ENCODE measurements around the gene TMC2. TPM values are rescaled to one million over a fixed set of nuclear protein-coding genes. Genes with fewer than 3 reads are reported as not detected.
"Not testable (repeated sequence)": the region's sequence is repeated elsewhere in the genome, so short reads cannot be mapped to it uniquely, and the experiment has no call there.

The TMC2 gene
- total RNA-seq, 1 donor from 2014 or later = 1.4 TPM

DNA sequence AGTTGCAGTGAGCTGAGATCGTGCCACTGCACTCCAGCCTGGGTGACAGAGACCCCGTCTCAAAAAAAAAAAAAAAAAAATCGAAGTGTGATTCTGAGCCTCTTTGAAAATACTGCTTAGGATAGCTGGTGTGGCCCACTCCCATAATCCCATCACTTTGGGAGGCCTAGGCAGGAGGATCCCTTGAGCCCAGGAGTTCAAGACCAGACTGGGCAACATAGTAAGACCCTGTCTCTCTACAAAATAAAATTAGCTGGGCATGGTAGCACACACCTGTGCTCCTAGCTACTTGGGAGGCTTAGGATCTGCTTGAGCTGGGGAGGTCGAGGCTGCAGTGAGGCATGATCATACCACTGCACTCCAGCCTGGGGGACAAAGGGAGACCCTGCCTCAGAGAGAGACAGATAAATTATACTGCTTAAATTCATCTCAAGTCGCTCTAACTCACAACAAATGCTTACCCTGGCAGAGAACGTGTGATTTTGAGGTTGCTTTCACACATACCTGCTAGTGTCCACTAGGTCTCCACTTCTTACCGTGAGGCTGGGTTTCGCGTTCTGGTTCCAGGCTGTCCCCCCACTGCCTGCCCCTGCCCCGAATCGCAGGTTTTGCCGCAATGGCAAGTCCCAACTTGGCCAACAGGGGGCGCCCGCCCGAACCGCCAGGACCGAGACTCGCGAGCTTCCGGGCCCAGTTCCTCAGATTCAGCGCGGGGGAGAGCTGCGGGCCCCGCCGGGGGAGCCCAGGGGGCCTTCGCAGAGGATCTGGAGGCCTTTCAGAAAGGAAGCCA, 12.3 kb upstream of the TMC2 start:
- DNase-seq (ENCODE audit: low spot score) = peak; percentile 85

DNA sequence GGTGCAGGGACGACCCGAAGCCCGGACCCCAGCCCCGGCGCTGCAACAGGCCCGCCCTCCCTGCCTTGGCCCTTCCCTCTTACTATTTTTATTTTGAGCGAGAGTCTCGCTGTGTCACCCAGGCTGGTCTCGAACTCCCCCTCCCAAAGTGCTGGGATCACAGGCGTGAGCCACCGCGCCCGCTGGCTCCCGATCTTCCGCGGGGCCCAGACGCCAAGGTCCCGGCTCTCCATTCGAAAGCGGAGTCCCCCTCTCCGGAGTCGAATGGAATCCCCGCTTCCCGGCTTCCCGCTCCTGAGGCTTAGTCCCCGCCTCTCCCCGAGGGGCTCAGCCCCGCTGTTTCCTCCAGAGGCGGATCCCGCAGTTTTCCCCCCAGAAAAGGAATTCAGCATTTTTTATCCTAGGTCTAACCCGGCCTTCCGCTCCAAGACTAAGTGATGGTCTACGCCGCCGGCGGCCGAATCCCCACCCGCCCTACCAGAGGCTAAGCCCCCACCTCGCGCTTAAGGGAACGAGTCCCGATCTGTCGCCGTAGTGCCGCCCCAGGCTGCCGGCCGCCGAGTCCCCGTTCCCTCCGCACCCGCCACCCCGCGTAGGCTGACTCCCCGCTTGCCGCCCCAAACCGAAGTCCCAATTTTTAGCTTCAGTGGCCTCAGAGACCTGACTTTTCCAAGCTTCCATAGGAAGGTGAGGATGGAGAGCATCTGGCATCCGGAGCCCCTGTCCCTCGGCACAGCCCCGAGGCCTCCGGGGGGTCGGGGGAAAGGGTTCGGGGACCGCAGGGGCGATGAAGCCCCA, 11.5 kb upstream of the TMC2 start:
- DNase-seq (ENCODE audit: low spot score) = peak; percentile 84

- not testable (repeated sequence) for DNase-seq (ENCODE audit: low spot score)
Measured at GRCh38 chr20:2526218-2526583, 10.2 kb upstream of the TMC2 start.

DNA sequence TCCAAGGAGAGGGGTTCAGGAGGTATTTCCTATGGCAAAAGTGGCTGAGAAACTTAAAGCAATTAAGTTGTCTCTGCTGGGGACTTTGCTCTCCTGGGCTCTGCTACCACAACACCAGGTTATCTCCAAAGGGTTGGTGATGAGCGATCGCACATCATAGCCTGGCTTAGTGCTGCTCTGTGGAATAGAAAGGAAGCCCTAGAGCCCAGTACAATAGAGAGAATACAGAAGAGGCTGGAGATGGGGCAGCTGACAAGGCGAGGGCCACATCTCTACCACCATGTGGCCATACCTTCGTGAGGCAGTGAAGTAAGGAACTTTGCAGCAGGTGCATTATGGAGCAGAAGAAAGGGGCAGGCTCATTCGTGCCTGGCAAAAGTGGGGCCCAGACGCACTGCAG, 8.6 kb upstream of the TMC2 start:
- no peak for DNase-seq (ENCODE audit: low spot score)

DNA sequence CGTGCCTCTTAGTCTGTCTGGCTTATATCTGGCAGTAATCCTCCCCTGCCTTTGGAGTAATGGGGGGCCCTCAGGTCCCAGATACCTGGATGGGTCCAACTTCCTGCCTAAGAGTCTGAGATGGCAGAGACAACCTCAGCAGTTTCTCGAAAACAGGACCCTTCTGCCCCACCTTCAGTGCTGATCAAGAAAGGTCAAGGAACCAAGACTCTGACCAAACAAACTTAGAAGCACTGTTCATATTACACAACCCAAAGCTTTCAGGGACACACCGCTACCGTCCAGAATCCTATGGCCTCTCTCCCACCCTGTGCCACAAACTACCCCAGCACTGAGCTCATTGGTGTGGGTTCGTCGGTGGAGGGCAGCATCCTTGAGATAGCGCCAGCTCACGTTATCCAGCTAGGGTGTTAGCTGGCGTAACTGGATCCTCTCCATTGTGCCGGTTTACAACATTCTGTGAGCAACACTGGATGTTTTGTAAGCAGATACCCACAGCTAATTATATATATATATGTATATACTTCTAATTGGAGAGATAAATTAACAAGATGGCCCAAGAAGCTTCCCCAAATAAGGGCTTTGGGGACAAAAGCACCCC, 7.6 kb upstream of the TMC2 start:
- DNase-seq (ENCODE audit: low spot score) = no peak

GRCh38 chr20:2533118-2533517, 3.3 kb upstream of the TMC2 start:
- no peak for DNase-seq (ENCODE audit: low spot score)

- no peak for DNase-seq (ENCODE audit: low spot score)
Measured at GRCh38 chr20:2535711-2536559, 438 bp upstream of the TMC2 start.

- no peak for DNase-seq (ENCODE audit: low spot score)
Measured at GRCh38 chr20:2537101-2537500, 728 bp downstream of the TMC2 start.

DNA sequence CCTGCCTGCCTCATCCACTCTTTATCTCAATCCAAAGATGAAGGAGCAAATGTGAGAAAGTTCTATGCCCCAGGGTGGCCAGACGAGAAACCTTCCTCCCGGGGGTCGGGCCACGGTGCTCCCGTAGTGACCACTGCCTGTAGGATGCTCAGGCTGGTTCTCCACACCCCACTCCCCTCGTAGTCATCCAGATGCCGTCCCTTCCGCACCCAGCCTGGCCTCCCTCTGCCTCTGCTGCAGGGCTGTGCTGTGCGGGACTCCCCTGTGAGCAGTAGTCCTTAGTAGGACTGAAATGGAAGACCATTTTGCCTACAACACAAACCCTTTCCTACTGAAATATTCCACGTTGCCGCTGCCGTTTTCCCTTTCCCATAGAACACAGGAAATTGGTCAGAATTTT, 2.0 kb downstream of the TMC2 start:
- no peak for DNase-seq (ENCODE audit: low spot score)

DNA sequence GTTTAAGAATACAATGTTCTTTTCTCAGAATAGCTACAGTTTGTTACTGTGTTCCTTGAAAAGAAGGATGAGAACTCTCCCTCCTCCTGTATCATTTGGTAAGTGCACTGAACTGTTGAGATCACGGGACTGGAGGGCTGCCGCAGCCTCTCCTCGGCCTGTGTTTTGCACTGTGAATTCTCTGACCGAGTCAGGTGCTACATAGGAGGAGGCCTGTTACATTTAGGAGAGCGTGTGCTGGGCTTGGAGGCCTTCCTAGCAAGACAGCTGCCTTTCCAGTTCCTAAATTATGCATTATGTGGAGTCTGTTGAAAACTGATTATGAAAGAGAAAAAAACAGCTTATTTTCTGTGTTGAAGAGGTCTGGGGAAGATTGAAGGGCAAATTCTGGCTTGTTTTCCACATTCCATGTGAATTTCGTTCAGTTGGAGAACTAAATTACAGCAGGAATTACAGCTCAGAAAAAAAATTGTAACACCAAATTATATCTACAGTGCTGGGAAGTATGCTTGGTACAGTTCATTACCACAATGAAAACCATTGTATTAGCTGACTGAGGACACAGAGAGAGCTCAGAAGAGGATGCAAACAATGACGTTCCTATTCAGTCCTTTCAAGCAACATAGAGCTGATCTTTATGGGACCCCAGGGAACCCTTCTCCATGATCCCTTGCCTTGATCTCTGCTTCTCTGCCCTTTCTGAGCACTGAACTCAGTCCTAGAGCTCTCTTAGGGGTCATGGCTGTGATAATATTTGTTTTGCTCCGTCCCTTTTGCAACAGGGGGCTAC, 2.8 kb downstream of the TMC2 start:
- no peak for DNase-seq (ENCODE audit: low spot score)

DNA sequence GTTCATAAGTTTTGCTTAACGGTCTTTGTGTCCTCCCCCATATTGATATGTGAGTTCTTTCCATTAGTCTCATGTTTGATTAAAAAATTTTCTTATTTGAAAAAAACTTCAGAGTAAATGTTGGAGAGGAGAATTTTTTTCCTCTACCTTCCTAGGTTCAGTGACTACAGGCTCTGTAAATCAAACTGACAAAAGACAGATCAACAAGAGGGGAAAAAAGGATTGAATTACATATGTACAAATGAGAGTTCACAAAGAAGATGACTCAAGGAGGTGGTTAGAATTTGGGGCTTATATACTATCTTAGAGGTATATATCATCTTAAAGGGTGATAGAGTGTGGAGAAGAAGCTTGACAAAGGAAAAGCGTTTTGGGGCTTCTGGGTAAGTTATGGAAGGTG, 5.6 kb downstream of the TMC2 start:
- DNase-seq (ENCODE audit: low spot score) = no peak

GRCh38 chr20:2542361-2542760, 6.0 kb downstream of the TMC2 start:
- no peak for DNase-seq (ENCODE audit: low spot score)

- DNase-seq (ENCODE audit: low spot score) = no peak
Measured at GRCh38 chr20:2544211-2544610, 7.8 kb downstream of the TMC2 start.

DNA sequence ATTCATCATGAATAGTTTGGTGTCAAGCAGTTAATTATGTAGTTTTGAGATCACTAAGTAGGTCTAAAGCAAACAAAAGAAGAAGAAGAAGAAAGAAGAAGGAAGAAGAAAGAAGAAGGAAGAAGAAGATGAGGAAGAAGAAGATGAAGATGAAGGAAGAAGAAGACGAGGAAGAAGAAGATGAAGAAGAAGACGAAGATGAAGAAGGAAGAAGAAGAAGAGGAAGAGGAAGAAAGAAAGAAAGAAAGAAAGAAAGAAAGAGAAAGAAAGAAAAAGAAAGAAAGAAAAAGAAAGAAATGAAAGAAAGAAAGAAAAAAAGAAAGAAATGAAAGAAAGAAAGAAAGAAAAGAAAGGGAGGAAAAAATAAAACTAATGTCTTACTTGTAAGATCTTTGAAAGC, 9.2 kb downstream of the TMC2 start:
- no peak for DNase-seq (ENCODE audit: low spot score)

DNA sequence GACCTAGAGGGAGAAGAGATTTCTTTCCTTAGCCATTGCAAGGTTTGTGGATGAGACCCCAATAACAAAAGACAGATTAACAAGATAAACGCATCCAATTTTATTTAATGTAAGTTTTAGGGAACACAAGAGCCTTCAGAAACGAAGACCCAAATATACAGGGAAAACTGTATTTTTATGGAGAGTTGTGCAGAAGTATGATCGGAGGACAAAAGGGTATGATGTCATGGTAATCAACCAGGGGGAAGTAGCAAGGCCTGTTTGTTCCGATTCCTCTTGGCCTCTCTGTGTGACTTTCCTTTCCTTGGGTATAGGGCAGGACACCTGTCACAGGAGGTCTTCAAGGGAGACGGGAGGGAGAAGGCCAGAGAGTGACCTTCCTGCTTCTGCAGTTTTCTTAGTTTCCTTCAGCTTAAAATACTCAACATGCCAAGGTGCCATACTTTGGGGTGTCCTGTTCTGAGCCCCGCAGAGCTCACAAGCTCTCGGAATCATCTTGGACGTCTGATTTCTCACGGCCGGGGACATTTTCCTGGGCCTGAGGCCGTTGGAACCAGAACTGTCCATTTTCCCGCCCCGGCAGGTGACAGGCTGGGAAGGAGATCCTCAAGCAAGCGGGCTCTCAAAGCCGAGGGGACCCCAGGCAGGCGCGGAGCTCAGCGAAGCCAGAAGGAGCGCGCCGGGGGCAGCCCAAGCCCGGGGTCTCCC, 21.7 kb downstream of the TMC2 start:
- no peak for DNase-seq (ENCODE audit: low spot score)

DNA sequence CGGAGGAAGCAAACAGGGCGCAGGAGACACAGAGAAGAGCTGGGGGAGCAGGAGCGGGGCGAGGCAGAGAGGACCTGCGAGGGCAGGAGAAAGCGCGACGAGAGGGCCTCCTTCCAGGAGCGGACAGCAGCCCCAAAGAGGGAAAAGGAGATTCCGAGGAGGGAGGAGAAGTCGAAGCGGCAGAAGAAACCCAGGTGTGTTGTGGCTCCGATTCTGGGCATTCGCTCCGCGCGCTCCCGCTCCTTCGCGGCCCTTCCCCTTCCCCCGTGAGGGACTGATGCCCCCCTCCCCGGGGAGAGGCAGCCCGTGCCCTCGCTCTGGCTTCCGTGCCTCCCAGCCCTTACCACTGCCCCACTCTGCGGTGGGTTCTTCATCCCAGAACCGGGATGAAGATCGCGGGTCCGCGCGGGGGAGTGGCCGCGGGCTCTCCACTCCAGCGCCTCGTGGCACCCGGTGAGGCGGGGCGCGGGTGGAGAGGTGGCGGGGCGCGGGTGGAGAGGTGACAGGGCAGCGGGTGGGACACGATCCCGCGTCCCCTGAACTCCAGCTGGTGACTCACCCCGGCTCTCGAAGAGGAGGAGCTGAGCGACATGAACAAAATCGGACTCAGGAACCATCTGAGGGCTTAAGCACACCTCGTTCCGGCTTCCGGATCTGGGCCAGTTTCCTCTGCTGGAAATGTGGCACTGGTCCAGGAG, 22.4 kb downstream of the TMC2 start:
- no peak for DNase-seq (ENCODE audit: low spot score)

GRCh38 chr20:2559279-2559626, 22.9 kb downstream of the TMC2 start:
- no peak for DNase-seq (ENCODE audit: low spot score)

GRCh38 chr20:2559651-2560050, 23.3 kb downstream of the TMC2 start:
- no peak for DNase-seq (ENCODE audit: low spot score)

DNA sequence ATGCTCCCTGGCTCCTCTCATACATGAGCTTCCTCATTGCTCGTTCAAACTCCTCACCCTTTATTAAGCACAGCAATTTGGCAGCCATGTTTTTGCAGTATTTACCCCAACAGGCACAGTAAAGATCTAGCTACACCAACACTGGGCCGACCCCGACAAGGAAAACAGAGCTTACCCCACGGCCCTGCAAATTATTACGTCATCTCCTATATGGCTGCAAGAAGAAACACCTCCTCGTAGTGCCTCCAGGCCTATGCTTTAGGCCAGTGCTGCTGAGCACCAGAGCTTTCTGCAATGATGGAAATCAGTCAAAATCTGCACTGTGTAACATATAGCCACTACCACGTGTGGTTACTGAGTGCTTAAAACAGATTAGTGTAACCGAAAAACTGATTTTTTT, 26.7 kb downstream of the TMC2 start:
- DNase-seq (ENCODE audit: low spot score) = no peak

- DNase-seq (ENCODE audit: low spot score) = no peak
Measured at GRCh38 chr20:2564406-2564805, 28.0 kb downstream of the TMC2 start.
